Fibroblast of pulmonary artery (primary cell): ENCODE results near the gene VPS35.
A peak's percentile ranks its signal among the peaks of the same experiment; 100 is the strongest.
"Not testable (repeated sequence)": the region's sequence is repeated elsewhere in the genome, so short reads cannot be mapped to it uniquely, and the experiment has no call there.

Source experiments
- DNase-seq: peaks from one replicate; pipeline ENCODE4 v3.0.0-alpha.2; 2010; ENCODE audit warnings: low read depth
- H3K4me3 ChIP-seq: replicated peaks from 2 replicates; pipeline ENCODE4 v1.5.1; 2011; ENCODE audit warnings: low read depth, mild to moderate bottlenecking, control low read depth, low read length, moderate library complexity
- TF ChIP-seq, protein P1 (sequence below): IDR thresholded peaks from 2 replicates; pipeline ENCODE4 v1.5.1; 2011; ENCODE audit warnings: mild to moderate bottlenecking, control low read depth, low read length, inconsistent platforms; ENCODE audit errors: missing control alignments

VPS35 gene

DNA sequence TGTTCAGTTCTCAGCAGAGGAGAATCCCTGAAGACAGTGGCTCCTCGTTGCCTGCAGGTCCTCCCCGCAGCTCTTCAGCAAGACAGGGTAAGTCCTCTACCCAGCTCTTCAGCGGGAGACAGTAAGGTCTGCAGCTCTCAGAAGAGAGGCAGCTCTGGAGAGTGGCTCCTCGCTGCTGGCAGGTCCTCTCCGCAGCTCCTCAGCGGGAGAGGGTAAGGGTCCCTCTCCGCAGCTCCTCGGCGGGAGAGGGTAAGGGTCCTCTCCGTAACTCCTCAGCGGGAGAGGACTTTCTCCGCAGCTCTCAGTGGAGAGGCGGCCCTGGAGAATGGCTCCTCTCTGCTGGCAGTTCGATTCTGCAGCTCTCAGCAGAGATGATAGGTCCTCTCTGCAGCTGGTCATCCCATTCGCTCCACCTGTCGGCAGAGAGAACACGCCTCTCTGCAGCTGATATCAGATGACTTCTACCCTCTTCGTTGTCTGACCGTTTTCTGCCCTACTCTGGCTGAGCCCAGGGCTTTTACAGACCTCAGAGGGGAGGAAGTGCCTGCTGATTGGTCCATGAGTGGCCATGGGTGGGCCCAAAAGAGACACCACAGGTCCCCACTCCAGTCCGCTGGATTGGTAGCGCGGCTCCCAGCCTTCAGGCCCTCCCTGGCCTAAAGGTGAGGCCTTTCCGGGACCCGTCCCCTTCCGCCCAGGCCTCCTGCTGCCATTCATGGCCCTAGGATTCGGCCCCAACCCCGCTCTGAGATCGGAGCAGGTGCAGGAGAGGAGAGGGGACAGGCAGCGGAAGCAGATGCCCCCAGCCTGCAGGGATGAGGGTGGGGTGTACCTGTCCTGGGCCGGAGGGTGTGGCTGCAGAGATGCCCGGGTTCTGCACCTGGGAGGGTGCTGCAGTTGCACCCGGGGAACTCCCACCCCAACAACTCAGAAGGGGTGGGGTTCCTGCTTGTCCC lies 55.9 kb downstream of the VPS35 start:
- no peak overlapping the region for H3K4me3 ChIP-seq
- TF ChIP-seq, protein P1, sequence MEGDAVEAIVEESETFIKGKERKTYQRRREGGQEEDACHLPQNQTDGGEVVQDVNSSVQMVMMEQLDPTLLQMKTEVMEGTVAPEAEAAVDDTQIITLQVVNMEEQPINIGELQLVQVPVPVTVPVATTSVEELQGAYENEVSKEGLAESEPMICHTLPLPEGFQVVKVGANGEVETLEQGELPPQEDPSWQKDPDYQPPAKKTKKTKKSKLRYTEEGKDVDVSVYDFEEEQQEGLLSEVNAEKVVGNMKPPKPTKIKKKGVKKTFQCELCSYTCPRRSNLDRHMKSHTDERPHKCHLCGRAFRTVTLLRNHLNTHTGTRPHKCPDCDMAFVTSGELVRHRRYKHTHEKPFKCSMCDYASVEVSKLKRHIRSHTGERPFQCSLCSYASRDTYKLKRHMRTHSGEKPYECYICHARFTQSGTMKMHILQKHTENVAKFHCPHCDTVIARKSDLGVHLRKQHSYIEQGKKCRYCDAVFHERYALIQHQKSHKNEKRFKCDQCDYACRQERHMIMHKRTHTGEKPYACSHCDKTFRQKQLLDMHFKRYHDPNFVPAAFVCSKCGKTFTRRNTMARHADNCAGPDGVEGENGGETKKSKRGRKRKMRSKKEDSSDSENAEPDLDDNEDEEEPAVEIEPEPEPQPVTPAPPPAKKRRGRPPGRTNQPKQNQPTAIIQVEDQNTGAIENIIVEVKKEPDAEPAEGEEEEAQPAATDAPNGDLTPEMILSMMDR = no peak
- DNase-seq = no peak

DNA sequence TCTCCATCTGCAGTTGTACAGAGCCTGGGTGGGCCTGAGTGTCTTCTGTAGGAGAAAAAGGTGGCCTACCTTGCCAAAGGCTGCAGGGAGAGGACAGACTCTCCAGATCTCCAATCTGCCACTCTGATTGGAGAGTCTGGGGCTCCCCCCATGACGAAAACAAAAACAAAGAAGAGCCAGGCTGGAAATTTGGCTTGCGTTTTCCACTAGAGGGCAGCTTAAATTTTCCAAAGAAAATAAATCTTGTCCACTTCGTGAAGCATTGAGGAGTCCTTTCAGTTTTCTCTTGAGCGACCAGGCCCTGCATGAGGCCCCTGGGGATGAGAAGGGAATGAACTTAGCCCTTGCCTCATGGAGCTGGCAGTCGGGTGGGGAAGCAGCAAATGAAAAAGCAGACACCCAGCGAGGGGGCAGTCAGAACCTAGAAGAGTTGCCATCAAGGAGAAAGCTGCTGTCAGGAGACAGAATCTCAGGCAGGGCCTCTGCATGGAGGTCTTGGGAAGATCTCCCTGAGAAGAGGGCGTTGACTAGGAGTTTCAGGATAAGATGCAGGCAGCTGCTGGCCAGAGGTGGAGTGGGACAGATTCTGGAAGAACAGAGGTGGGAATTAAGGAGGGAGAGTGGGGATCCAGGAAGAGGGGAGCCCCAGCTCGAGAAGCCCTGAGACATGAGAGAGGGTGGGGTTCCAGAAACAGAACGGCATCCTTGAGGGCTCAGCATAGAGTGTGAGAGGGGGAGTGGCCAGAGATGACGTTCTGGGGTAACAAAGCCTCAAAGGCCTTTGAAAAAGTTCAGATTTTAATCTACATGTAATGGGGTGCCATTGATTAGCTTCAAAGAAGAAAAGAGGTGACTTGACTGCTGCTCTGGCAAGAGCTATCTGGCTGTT lies 59.4 kb downstream of the VPS35 start:
- peak; percentile 77 for DNase-seq
- H3K4me3 ChIP-seq = peak overlapping the region; percentile 7
- TF ChIP-seq, protein P1 = peak; percentile 60

DNA sequence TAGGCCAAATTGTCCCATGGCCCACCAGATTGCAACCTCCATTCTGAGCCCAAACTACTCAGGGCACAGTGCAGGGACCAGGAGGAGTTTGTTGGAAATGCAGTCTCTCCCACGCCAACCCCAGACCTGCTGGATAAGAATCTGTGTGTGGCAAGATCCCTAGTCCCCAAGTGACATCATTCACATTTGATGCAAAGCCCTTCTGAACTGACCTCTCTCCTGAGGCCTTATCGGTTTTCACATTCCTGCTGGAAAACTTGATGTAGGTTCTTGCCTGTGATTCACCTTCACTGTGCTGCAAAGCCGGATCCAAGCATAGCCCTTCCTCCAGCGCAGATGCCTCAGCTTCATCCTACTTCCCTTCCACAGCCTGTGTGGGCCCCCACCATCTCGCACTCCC lies 61.2 kb downstream of the VPS35 start:
- DNase-seq = no peak
- TF ChIP-seq, protein P1 = no peak
- H3K4me3 ChIP-seq = no peak overlapping the region

DNA sequence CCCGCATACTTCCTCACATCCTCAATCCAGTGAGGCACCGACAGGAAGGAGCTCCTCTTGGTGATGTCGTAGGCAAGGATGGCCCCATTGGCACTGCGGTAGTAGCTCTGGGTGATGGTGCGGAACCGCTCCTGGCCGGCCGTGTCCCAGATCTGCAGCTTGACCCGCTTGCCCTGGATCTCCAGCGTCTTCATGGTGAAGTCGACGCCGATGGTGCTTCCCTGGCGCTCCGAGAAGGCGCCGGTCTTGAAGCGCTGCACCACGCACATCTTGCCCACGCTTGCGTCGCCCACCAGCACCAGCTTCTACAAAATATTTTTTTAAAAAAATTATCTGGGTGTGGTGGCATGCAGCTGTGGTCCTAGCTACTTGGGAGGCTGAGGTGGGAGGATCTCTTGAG lies 62.3 kb downstream of the VPS35 start:
- DNase-seq, H3K4me3 ChIP-seq: not testable (repeated sequence)

- H3K4me3 ChIP-seq, DNase-seq: not testable (repeated sequence)
Measured at GRCh38 chr16:46624862-46625261, 64.1 kb downstream of the VPS35 start.

DNA sequence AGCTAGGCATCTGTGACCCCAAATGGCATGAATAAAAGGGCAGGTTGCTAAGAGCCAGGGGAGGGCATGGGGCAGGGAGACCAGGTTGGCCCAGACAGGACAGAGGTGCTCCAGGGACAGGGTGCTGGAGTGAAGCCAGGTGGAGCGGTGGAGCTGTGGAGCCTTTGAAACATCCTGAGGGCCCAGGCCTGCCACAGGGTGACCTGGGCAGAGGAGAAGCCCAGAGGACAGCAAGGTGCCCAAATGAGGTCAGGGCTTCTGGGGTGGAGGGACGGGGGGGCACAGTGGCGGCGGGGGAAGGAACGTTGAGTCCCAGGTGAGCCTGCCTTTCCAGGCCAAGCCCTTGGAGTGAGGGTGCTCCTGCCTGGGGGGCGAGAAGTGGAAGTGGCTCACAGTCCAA lies 65.3 kb downstream of the VPS35 start:
- not testable (repeated sequence) for H3K4me3 ChIP-seq, DNase-seq

DNA sequence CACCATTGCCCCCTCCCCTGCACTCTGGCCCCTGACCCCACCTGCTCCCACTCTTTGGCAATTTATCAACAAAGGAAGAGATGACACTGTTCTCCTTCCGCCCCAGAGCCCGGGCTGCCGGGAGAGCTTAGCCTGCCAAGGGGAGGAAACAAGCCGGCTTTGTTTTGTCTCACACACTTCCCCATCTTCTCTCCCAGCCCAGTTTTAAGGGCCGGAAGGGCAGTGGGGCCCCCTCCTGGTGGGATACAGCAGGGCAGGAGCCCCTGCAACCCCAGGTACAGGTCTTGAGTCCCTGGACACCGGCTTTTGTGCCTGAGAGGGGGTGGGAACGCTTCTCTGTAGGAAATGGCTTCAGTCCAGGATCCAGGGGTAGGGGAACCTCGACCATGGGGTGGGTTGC lies 65.7 kb downstream of the VPS35 start:
- not testable (repeated sequence) for DNase-seq, H3K4me3 ChIP-seq

DNA sequence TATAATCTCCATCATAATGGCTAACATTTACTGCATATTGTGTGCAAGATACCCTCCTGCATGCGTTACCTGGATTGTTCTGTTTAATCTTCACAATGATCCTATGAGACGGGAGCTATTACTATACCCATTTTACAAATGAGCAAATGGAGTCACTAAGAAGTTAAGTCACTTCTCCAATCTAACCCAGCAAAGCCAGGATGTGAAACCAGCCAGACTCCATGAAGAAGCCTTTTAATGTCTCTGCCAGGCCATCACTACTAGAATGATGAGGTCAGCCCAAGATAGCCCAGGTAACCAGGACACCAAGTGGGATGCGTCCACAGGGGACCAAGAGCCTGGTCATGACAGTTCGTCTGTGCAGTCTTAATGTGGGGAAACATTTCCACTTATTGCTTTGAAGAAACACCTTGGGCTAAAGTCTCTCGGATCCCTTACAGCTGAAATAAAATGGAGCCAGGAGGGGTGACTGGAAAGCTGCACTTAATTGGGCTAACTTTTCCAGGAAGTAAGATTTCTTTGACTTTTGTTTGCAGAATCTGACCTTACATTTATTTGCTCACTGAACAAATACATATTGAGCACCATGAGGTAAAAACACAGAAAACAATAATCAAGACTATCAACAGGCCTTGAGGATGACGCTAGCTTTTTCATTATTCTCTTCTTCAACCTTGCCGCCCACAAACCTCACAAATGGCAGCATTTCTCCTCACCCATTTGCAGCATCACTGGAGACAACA lies 66.9 kb downstream of the VPS35 start:
- TF ChIP-seq, protein P1 = no peak
- no peak overlapping the region for H3K4me3 ChIP-seq
- no peak for DNase-seq
